Dermis microvascular lymphatic vessel endothelial cell (primary cell): ENCODE data around the gene SF3A2. TPM values are rescaled to one million over a fixed set of nuclear protein-coding genes. Genes with fewer than 3 reads are reported as not detected.
"Not testable (repeated sequence)": the region's sequence is repeated elsewhere in the genome, so short reads cannot be mapped to it uniquely, and the experiment has no call there.

ENCODE experiments used
- DNase-seq, 2 donors: peaks; one replicate each; pipeline versions ENCODE4 v3.0.0 to v3.0.0-alpha.2; 2010; ENCODE audit warnings: low read depth in 2 of 2
- total RNA-seq: library from RNA; depleted of rRNA; stranded (reverse); fragments of >200 nt; gene quantifications from 2 replicates; pipeline ENCODE4 v1.2.1, GENCODE V29; 2014

SF3A2 gene
- total RNA-seq, 1 donor from 2014 or later = 44.7 TPM

- DNase-seq = peak in 1 of 2 donors; percentile 70
Measured at GRCh38 chr19:2273356-2274184, 36.9 kb downstream of the SF3A2 start.

- DNase-seq = no peak
Measured at GRCh38 chr19:2274185-2274711, 37.6 kb downstream of the SF3A2 start.

- peak; percentile 50 to 70 for DNase-seq
Measured at GRCh38 chr19:2274931-2275535, 38.4 kb downstream of the SF3A2 start.

GRCh38 chr19:2275588-2276428 lies 39.2 kb downstream of the SF3A2 start:
- DNase-seq = no peak

GRCh38 chr19:2276429-2276986 lies 39.9 kb downstream of the SF3A2 start:
- no peak for DNase-seq

GRCh38 chr19:2277138-2277537 lies 40.5 kb downstream of the SF3A2 start:
- DNase-seq = no peak

- DNase-seq = no peak
Measured at GRCh38 chr19:2278459-2279158, 42.0 kb downstream of the SF3A2 start.

GRCh38 chr19:2280633-2281264 lies 44.1 kb downstream of the SF3A2 start:
- DNase-seq = no peak

- not testable (repeated sequence) for DNase-seq
Measured at GRCh38 chr19:2281265-2282061, 44.8 kb downstream of the SF3A2 start.

- peak in 1 of 2 donors; percentile 39 for DNase-seq
Measured at GRCh38 chr19:2282062-2282861, 45.6 kb downstream of the SF3A2 start, which contains the start of gene PEAK3. PEAK3 (minus strand) TSS chr19:2282175; CDS start chr19:2280931, 1,244 bp downstream.

- DNase-seq = no peak
Measured at GRCh38 chr19:2282862-2283237, 46.2 kb downstream of the SF3A2 start.

GRCh38 chr19:2283835-2284507 lies 47.3 kb downstream of the SF3A2 start:
- DNase-seq = no peak

GRCh38 chr19:2286402-2287140 lies 49.9 kb downstream of the SF3A2 start:
- DNase-seq = no peak

GRCh38 chr19:2287585-2288337 lies 51.1 kb downstream of the SF3A2 start:
- no peak for DNase-seq

- DNase-seq = no peak
Measured at GRCh38 chr19:2288338-2288817, 51.8 kb downstream of the SF3A2 start.
